Fibroblast of lung (primary cell): ENCODE results near the gene SOX2. TPM values are rescaled to one million over a fixed set of nuclear protein-coding genes. Genes with fewer than 3 reads are reported as not detected.

Experiments used
- DNase-seq, 2 donors: peaks; one replicate each; pipeline versions ENCODE4 v3.0.0 to v3.0.0-alpha.2; 2010; ENCODE audit warnings: low read depth in 2 of 2
- H2AFZ ChIP-seq: 2 replicates; pipeline ENCODE4 v1.5.1; 2012; ENCODE audit warnings: low read length, control low read depth, inconsistent platforms
- H3K27ac ChIP-seq: 2 replicates; pipeline ENCODE4 v1.5.1; 2011; ENCODE audit warnings: low read length, control low read depth; ENCODE audit not compliant: insufficient read depth
- H3K27me3 ChIP-seq: 2 replicates; pipeline ENCODE4 v1.5.1; 2011; ENCODE audit warnings: mild to moderate bottlenecking, low read length; ENCODE audit not compliant: control insufficient read depth, insufficient read depth
- H3K36me3 ChIP-seq: 2 replicates; pipeline ENCODE4 v1.5.1; 2011; ENCODE audit warnings: low read length; ENCODE audit not compliant: control insufficient read depth, insufficient read depth
- H3K4me1 ChIP-seq: 2 replicates; pipeline ENCODE4 v1.5.1; 2011; ENCODE audit warnings: low read length; ENCODE audit not compliant: control insufficient read depth, insufficient read depth; ENCODE audit errors: extremely low read depth
- H3K4me2 ChIP-seq: 2 replicates; pipeline ENCODE4 v1.5.1; 2011; ENCODE audit warnings: low read length, control low read depth; ENCODE audit not compliant: insufficient read depth; ENCODE audit errors: extremely low read depth
- H3K4me3 ChIP-seq, 4 experiments: fragments of 200-600 bp in 1 of 4; sonication (generic) in 1 of 4; replicated peaks in 1 of 4; 2 replicates each; pipeline ENCODE4 v1.5.1; 2011 to 2016; ENCODE audit warnings: low read length in 4 of 4, low read depth in 3 of 4, mild to moderate bottlenecking in 3 of 4, control low read depth in 2 of 4, inconsistent platforms in 1 of 4, mixed read lengths in 1 of 4; ENCODE audit not compliant: insufficient read depth in 1 of 4; ENCODE audit errors: control extremely low read depth in 1 of 4
- H3K79me2 ChIP-seq: 2 replicates; pipeline ENCODE4 v1.5.1; 2012; ENCODE audit warnings: mild to moderate bottlenecking, low read length, inconsistent platforms; ENCODE audit not compliant: control insufficient read depth, insufficient read depth
- H3K9ac ChIP-seq: 2 replicates; pipeline ENCODE4 v1.5.1; 2011; ENCODE audit warnings: mild to moderate bottlenecking, low read length, control low read depth; ENCODE audit not compliant: insufficient read depth
- H3K9me3 ChIP-seq: 2 replicates; pipeline ENCODE4 v1.5.1; 2012; ENCODE audit warnings: low read depth, low read length; ENCODE audit not compliant: control insufficient read depth, insufficient read depth
- H4K20me1 ChIP-seq: 2 replicates; pipeline ENCODE4 v1.5.1; 2011; ENCODE audit warnings: low read length; ENCODE audit not compliant: control insufficient read depth, insufficient read depth; ENCODE audit errors: extremely low read depth
- CTCF ChIP-seq, 2 donors: IDR thresholded peaks in 1 of 2; conservative IDR thresholded peaks in 1 of 2; 1 replicate in 1 of 2; 2 replicates in 1 of 2; pipeline ENCODE4 v1.5.1; 2011 to 2012; ENCODE audit warnings: low read length in 2 of 2, control low read depth in 1 of 2, inconsistent platforms in 1 of 2, low read depth in 1 of 2, mild to moderate bottlenecking in 1 of 2
- EZH2 ChIP-seq: IDR thresholded peaks from 2 replicates; pipeline ENCODE4 v1.5.1; 2012; ENCODE audit warnings: low read length, control low read depth, mild to moderate bottlenecking; ENCODE audit errors: missing control alignments
- polyA plus RNA-seq, 2 donors: library from polyadenylated mRNA; depleted of rRNA in 1 of 2; stranded (reverse) in 1 of 2; unstranded in 1 of 2; fragments of >200 nt; gene quantifications; 2 replicates each; pipeline ENCODE4 v1.2.1, GENCODE V29; 2011 to 2012; ENCODE audit warnings: missing spikeins in 1 of 2
- total RNA-seq: library from RNA; depleted of rRNA; stranded (reverse); fragments of >200 nt; gene quantifications from 2 replicates; pipeline ENCODE4 v1.2.1, GENCODE V29; 2014

The SOX2 gene
- total and polyA plus RNA-seq, 2 donors (not counting 1 experiment from before 2014, with no cell fraction given), result not detected

- H3K27ac ChIP-seq, result no peak overlapping the region
- H3K4me3 ChIP-seq, result no peak overlapping the region
- no peak overlapping the region for H3K9ac ChIP-seq
- TF ChIP-seq CTCF (conservative IDR thresholded peaks at IDR 0.05 in 1 of 2, IDR thresholded peaks at IDR 0.05 in 1 of 2; ENCODE audit: low read depth in 1 of 2, low read length in 2 of 2), result no peak
- H3K36me3 ChIP-seq, result no peaks in the 10 kb centered on the region
- no peak overlapping the region for H2AFZ ChIP-seq
- no peaks in the 10 kb centered on the region for H3K27me3 ChIP-seq
- no peak for DNase-seq
- H4K20me1 ChIP-seq, result no peaks in the 10 kb centered on the region
- no peaks in the 10 kb centered on the region for H3K9me3 ChIP-seq
- no peaks in the 10 kb centered on the region for H3K79me2 ChIP-seq
- no peak overlapping the region for H3K4me2 ChIP-seq
- no peaks in the 10 kb centered on the region for H3K4me1 ChIP-seq
These were observed 41.7 kb downstream of the SOX2 start for GRCh38 chr3:181753391-181753790.

GRCh38 chr3:181755959-181756358, 44.2 kb downstream of the SOX2 start:
- H3K79me2 ChIP-seq, result no peaks in the 10 kb centered on the region
- no peak overlapping the region for H3K9ac ChIP-seq
- H2AFZ ChIP-seq, result no peak overlapping the region
- H3K27ac ChIP-seq, result no peak overlapping the region
- H3K9me3 ChIP-seq, result no peaks in the 10 kb centered on the region
- no peaks in the 10 kb centered on the region for H4K20me1 ChIP-seq
- no peaks in the 10 kb centered on the region for H3K27me3 ChIP-seq
- no peak for TF ChIP-seq CTCF (conservative IDR thresholded peaks at IDR 0.05 in 1 of 2, IDR thresholded peaks at IDR 0.05 in 1 of 2; ENCODE audit: low read depth in 1 of 2, low read length in 2 of 2)
- no peak for TF ChIP-seq EZH2
- no peak for DNase-seq
- no peaks in the 10 kb centered on the region for H3K4me1 ChIP-seq
- H3K36me3 ChIP-seq, result no peaks in the 10 kb centered on the region
- H3K4me3 ChIP-seq, result no peak overlapping the region
- H3K4me2 ChIP-seq, result no peak overlapping the region

- Histone ChIP-seq H3K4me3 (no peak overlapping the region), H3K4me2 (no peak overlapping the region), H2AFZ (no peak overlapping the region), H3K36me3 (no peaks in the 10 kb centered on the region), H3K4me1 (no peaks in the 10 kb centered on the region), H3K9ac (no peak overlapping the region), H3K27ac (no peak overlapping the region), H4K20me1 (no peaks in the 10 kb centered on the region), H3K9me3 (no peaks in the 10 kb centered on the region), H3K79me2 (no peaks in the 10 kb centered on the region), H3K27me3 (no peaks in the 10 kb centered on the region)
- TF ChIP-seq CTCF (conservative IDR thresholded peaks at IDR 0.05 in 1 of 2, IDR thresholded peaks at IDR 0.05 in 1 of 2; ENCODE audit: low read depth in 1 of 2, low read length in 2 of 2), result no peak
- TF ChIP-seq EZH2, result no peak
- peak in 1 of 2 donors; percentile 14 for DNase-seq
These were observed 45.0 kb downstream of the SOX2 start for GRCh38 chr3:181756645-181757297.
